Esophagus squamous epithelium (tissue), 4 donors: ENCODE results near the gene DUS1L.

ENCODE experiments used
- POLR2A ChIP-seq, 4 donors: fragments of 450-650 bp; IDR thresholded peaks; one replicate each; pipeline ENCODE4 v1.6.1; 2017; ENCODE audit warnings: antibody characterized with exemption in 4 of 4, mild to moderate bottlenecking in 4 of 4, moderate library complexity in 3 of 4
- TF ChIP-seq, protein P1 (sequence below), 6 experiments: fragments of 450-650 bp in 4 of 6; fragments of 200-600 bp in 2 of 6; sonication (generic) in 2 of 6; IDR thresholded peaks; one replicate each; pipeline ENCODE4 v1.5.1; 2016 to 2019; ENCODE audit warnings: antibody characterized with exemption in 6 of 6, mild to moderate bottlenecking in 4 of 6, moderate library complexity in 4 of 6

- TF ChIP-seq POLR2A (IDR thresholded peaks at IDR 0.05): no peak
- TF ChIP-seq, protein P1, sequence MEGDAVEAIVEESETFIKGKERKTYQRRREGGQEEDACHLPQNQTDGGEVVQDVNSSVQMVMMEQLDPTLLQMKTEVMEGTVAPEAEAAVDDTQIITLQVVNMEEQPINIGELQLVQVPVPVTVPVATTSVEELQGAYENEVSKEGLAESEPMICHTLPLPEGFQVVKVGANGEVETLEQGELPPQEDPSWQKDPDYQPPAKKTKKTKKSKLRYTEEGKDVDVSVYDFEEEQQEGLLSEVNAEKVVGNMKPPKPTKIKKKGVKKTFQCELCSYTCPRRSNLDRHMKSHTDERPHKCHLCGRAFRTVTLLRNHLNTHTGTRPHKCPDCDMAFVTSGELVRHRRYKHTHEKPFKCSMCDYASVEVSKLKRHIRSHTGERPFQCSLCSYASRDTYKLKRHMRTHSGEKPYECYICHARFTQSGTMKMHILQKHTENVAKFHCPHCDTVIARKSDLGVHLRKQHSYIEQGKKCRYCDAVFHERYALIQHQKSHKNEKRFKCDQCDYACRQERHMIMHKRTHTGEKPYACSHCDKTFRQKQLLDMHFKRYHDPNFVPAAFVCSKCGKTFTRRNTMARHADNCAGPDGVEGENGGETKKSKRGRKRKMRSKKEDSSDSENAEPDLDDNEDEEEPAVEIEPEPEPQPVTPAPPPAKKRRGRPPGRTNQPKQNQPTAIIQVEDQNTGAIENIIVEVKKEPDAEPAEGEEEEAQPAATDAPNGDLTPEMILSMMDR (IDR thresholded peaks at IDR 0.05): no peak
Measured at GRCh38 chr17:82025401-82026107, 40.0 kb downstream of the DUS1L start.
